ENCODE data around the gene ADGRF1. TPM values are rescaled to one million over a fixed set of nuclear protein-coding genes. Genes with fewer than 3 reads are reported as not detected.
"Not testable (repeated sequence)": the region's sequence is repeated elsewhere in the genome, so short reads cannot be mapped to it uniquely, and the experiment has no call there.

The ADGRF1 gene
- total RNA-seq (2014; rRNA removed; shearing (Covaris generic); ENCODE audit: low replicate concordance): not detected in 2 replicates

- no peak for DNase-seq
- Histone ChIP-seq H3K79me2 (ENCODE audit: low read length) (no peaks in the 10 kb centered on the region), H4K20me1 (ENCODE audit: insufficient read depth, low read depth, low read length) (no peaks in the 10 kb centered on the region), H3K9me3 (ENCODE audit: low read length) (no peaks in the 10 kb centered on the region), H3K27ac (ENCODE audit: low read length) (no peak within 1 kb of the TSS), H3K36me3 (ENCODE audit: insufficient read depth, low read length) (no peaks in the 10 kb centered on the region), H2AFZ (ENCODE audit: low read length) (no peak within 1 kb of the TSS), H3K4me3 (ENCODE audit: low read length) (no peak within 1 kb of the TSS), H3K9ac (ENCODE audit: low read length) (no peak within 1 kb of the TSS), H3K4me2 (ENCODE audit: low read depth, low read length, poor library complexity, severe bottlenecking) (no peak within 1 kb of the TSS), H3K27me3 (ENCODE audit: low read length) (no peaks in the 10 kb centered on the region), H3K9me2 (replicated peaks; ENCODE audit: insufficient read depth, low read length) (no peaks in the 10 kb centered on the region), H3K4me1 (ENCODE audit: low read length) (no peaks in the 10 kb centered on the region)
Observed at GRCh38 chr6:47042275-47042791, at the start of gene ADGRF1. Gene ADGRF1 (minus strand): TSS chr6:47042332. CDS start chr6:47029061, 13,271 bp downstream.

DNA sequence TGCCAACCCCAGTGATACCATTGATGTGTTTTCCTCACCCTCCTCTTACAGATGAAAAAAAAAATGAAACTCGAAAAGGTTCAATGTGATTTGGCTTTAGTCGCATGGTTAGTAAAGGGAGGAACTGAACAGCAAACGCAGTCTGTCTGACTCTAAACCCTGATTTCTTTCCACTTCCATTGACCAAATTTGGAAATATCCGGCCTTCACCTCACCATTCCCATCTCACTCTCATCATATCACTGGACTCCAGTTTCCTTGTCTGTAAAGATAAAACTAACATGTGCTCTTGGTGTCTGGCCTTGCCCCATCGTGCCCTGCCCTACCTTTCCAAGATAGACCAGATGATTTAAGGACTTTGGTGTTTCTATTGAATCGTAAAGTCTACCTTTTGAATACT, 48.7 kb upstream of the ADGRF1 start:
- Histone ChIP-seq H4K20me1 (ENCODE audit: insufficient read depth, low read depth, low read length) (no peaks in the 10 kb centered on the region), H3K9ac (ENCODE audit: low read length) (no peak overlapping the region), H3K4me2 (ENCODE audit: low read depth, low read length, poor library complexity, severe bottlenecking) (no peak overlapping the region), H3K79me2 (ENCODE audit: low read length) (no peaks in the 10 kb centered on the region), H3K9me2 (replicated peaks; ENCODE audit: insufficient read depth, low read length) (no peaks in the 10 kb centered on the region), H3K27ac (ENCODE audit: low read length) (no peak overlapping the region), H3K4me3 (ENCODE audit: low read length) (no peak overlapping the region), H3K36me3 (ENCODE audit: insufficient read depth, low read length) (no peaks in the 10 kb centered on the region), H3K9me3 (ENCODE audit: low read length) (no peaks in the 10 kb centered on the region), H2AFZ (ENCODE audit: low read length) (no peak overlapping the region), H3K27me3 (ENCODE audit: low read length) (no peaks in the 10 kb centered on the region), H3K4me1 (ENCODE audit: low read length) (no peaks in the 10 kb centered on the region; the same call in 1 of the 2 replicates)
- DNase-seq: no peak

DNA sequence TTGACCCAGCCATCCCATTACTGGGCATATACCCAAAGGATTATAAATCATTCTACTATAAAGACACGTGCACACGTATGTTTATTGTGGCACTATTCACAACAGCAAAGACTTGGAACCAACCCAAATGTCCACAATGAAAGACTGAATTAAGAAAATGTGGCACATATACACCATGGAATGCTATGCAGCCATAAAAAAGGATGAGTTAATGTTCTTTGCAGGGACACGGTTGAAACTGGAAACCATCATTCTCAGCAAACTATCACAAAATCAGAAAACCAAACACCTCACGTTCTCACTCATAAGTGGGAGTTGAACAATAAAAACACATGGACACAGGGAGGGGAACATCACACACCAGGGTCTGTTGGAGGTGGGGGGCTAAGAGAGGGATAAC, 47.3 kb upstream of the ADGRF1 start:
- not testable (repeated sequence) for H3K4me3 ChIP-seq (ENCODE audit: low read length); H3K27me3 ChIP-seq (ENCODE audit: low read length); H4K20me1 ChIP-seq (ENCODE audit: insufficient read depth, low read depth, low read length); H3K9me2 ChIP-seq (replicated peaks; ENCODE audit: insufficient read depth, low read length); H3K9me3 ChIP-seq (ENCODE audit: low read length); H3K36me3 ChIP-seq (ENCODE audit: insufficient read depth, low read length); H2AFZ ChIP-seq (ENCODE audit: low read length); H3K4me2 ChIP-seq (ENCODE audit: low read depth, low read length, poor library complexity, severe bottlenecking); H3K9ac ChIP-seq (ENCODE audit: low read length); H3K27ac ChIP-seq (ENCODE audit: low read length); H3K4me1 ChIP-seq (ENCODE audit: low read length); H3K79me2 ChIP-seq (ENCODE audit: low read length)
- peak; percentile 4 for DNase-seq

GRCh38 chr6:47086051-47086770, 44.1 kb upstream of the ADGRF1 start:
- peak; percentile 12 for DNase-seq
- Histone ChIP-seq H3K4me3 (ENCODE audit: low read length) (no peak overlapping the region), H3K9ac (ENCODE audit: low read length) (no peak overlapping the region), H3K4me1 (ENCODE audit: low read length) (no peaks in the 10 kb centered on the region; the same call in 1 of the 2 replicates), H3K9me3 (ENCODE audit: low read length) (no peaks in the 10 kb centered on the region), H3K27me3 (ENCODE audit: low read length) (no peaks in the 10 kb centered on the region), H3K9me2 (replicated peaks; ENCODE audit: insufficient read depth, low read length) (no peaks in the 10 kb centered on the region), H3K4me2 (ENCODE audit: low read depth, low read length, poor library complexity, severe bottlenecking) (no peak overlapping the region), H4K20me1 (ENCODE audit: insufficient read depth, low read depth, low read length) (no peaks in the 10 kb centered on the region), H3K27ac (ENCODE audit: low read length) (no peak overlapping the region), H2AFZ (ENCODE audit: low read length) (no peak overlapping the region), H3K79me2 (ENCODE audit: low read length) (no peaks in the 10 kb centered on the region), H3K36me3 (ENCODE audit: insufficient read depth, low read length) (no peaks in the 10 kb centered on the region)

DNA sequence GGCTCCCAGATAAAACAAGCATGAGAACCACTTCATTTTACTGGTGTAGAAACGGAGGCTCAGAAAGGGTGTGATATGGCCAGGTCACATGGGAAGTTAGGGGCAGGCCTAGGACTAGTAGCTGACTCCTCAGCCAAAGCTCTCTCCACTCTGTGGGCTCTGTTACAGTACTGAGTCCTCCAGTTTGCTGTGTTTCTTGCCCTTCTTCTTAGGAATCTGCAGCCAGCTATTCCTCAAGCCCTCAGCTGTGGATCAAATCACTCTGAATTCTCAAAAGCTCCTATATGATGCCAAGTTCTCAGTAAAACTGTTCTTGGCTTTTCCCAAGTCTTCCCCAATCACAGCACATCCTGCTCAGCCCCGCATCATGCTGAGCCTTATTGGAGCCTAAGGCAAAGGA, 42.5 kb upstream of the ADGRF1 start:
- H3K4me3 ChIP-seq (ENCODE audit: low read length): no peak overlapping the region
- no peak overlapping the region for H3K4me2 ChIP-seq (ENCODE audit: low read depth, low read length, poor library complexity, severe bottlenecking)
- H3K9ac ChIP-seq (ENCODE audit: low read length): no peak overlapping the region
- H2AFZ ChIP-seq (ENCODE audit: low read length): no peak overlapping the region
- H3K36me3 ChIP-seq (ENCODE audit: insufficient read depth, low read length): no peaks in the 10 kb centered on the region
- H3K27ac ChIP-seq (ENCODE audit: low read length): no peak overlapping the region
- no peaks in the 10 kb centered on the region for H3K79me2 ChIP-seq (ENCODE audit: low read length)
- no peaks in the 10 kb centered on the region for H3K9me2 ChIP-seq (replicated peaks; ENCODE audit: insufficient read depth, low read length)
- no peaks in the 10 kb centered on the region for H3K27me3 ChIP-seq (ENCODE audit: low read length)
- H4K20me1 ChIP-seq (ENCODE audit: insufficient read depth, low read depth, low read length): no peaks in the 10 kb centered on the region
- no peaks in the 10 kb centered on the region for H3K9me3 ChIP-seq (ENCODE audit: low read length)
- DNase-seq: no peak
- H3K4me1 ChIP-seq (ENCODE audit: low read length): no peaks in the 10 kb centered on the region; the same call in 1 of the 2 replicates

DNA sequence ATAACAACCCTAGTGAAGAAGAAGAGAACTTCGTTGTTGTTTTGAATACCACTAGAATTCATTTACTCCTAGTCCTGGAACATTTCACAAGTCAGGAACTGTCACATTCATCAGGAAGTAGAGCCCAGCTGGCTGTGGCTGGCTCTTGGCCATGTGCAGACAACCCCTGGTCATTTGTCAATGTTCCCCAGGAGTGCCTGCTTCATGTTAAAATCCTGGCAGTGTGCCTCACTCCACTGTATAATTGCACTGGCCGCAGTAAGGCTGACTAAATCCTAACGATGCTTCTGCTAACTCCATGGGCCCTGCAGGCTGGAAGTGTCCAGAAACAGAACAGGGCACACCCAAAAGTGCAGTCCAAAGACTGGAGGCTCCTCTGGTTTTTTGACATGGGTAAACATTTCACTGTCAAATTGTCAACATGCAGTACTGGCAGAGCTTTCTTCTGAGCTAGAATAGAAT, 41.5 kb upstream of the ADGRF1 start:
- Histone ChIP-seq H3K9me3 (ENCODE audit: low read length) (no peaks in the 10 kb centered on the region), H2AFZ (ENCODE audit: low read length) (no peak overlapping the region), H3K9ac (ENCODE audit: low read length) (no peak overlapping the region), H3K79me2 (ENCODE audit: low read length) (no peaks in the 10 kb centered on the region), H3K27me3 (ENCODE audit: low read length) (no peaks in the 10 kb centered on the region), H3K27ac (ENCODE audit: low read length) (no peak overlapping the region), H4K20me1 (ENCODE audit: insufficient read depth, low read depth, low read length) (no peaks in the 10 kb centered on the region), H3K4me2 (ENCODE audit: low read depth, low read length, poor library complexity, severe bottlenecking) (no peak overlapping the region), H3K4me1 (ENCODE audit: low read length) (no peaks in the 10 kb centered on the region; the same call in 1 of the 2 replicates), H3K4me3 (ENCODE audit: low read length) (no peak overlapping the region), H3K9me2 (replicated peaks; ENCODE audit: insufficient read depth, low read length) (no peaks in the 10 kb centered on the region), H3K36me3 (ENCODE audit: insufficient read depth, low read length) (no peaks in the 10 kb centered on the region)
- peak; percentile 22 for DNase-seq

GRCh38 chr6:47080083-47080596, 38.0 kb upstream of the ADGRF1 start:
- Histone ChIP-seq H3K27ac (ENCODE audit: low read length) (no peak overlapping the region), H3K4me2 (ENCODE audit: low read depth, low read length, poor library complexity, severe bottlenecking) (no peak overlapping the region), H3K4me3 (ENCODE audit: low read length) (no peak overlapping the region), H3K79me2 (ENCODE audit: low read length) (no peaks in the 10 kb centered on the region), H3K9ac (ENCODE audit: low read length) (no peak overlapping the region), H2AFZ (ENCODE audit: low read length) (no peak overlapping the region), H3K9me2 (replicated peaks; ENCODE audit: insufficient read depth, low read length) (no peaks in the 10 kb centered on the region), H3K4me1 (ENCODE audit: low read length) (no peaks in the 10 kb centered on the region), H3K27me3 (ENCODE audit: low read length) (no peaks in the 10 kb centered on the region), H4K20me1 (ENCODE audit: insufficient read depth, low read depth, low read length) (no peaks in the 10 kb centered on the region), H3K36me3 (ENCODE audit: insufficient read depth, low read length) (no peaks in the 10 kb centered on the region), H3K9me3 (ENCODE audit: low read length) (no peaks in the 10 kb centered on the region)
- no peak for DNase-seq

DNA sequence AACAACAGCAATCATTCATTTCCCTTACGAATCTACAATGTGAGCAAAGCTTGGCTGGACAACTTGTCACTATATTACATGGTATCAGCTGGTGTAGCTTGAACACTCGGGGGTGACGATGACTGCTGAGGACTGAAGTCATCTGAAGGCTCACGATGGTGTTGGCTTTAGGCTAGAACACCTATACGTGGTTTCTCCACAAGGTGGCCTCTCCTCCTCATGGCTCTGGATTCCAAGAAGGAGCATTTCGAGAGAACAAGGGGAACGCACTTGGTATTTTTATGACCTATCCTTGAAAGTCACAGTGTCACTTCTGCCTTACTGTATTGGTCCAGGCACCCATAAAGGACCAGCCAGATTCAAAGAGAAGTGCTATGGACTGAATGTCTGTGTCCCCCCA, 37.5 kb upstream of the ADGRF1 start:
- Histone ChIP-seq H4K20me1 (ENCODE audit: insufficient read depth, low read depth, low read length) (no peaks in the 10 kb centered on the region), H3K9ac (ENCODE audit: low read length) (no peak overlapping the region), H3K27me3 (ENCODE audit: low read length) (no peaks in the 10 kb centered on the region), H3K4me2 (ENCODE audit: low read depth, low read length, poor library complexity, severe bottlenecking) (no peak overlapping the region), H3K79me2 (ENCODE audit: low read length) (no peaks in the 10 kb centered on the region), H3K9me2 (replicated peaks; ENCODE audit: insufficient read depth, low read length) (no peaks in the 10 kb centered on the region), H3K4me1 (ENCODE audit: low read length) (no peaks in the 10 kb centered on the region), H3K36me3 (ENCODE audit: insufficient read depth, low read length) (no peaks in the 10 kb centered on the region), H3K9me3 (ENCODE audit: low read length) (no peaks in the 10 kb centered on the region), H3K27ac (ENCODE audit: low read length) (no peak overlapping the region), H2AFZ (ENCODE audit: low read length) (no peak overlapping the region), H3K4me3 (ENCODE audit: low read length) (no peak overlapping the region)
- DNase-seq: no peak
